KOPT-K1 (cell line): ENCODE data around the gene KANSL1L.
"Not testable (repeated sequence)": the region's sequence is repeated elsewhere in the genome, so short reads cannot be mapped to it uniquely, and the experiment has no call there.

Experiments
- H3K27ac ChIP-seq: fragments of 200-600 bp; sonication (generic); 2 replicates; pipeline ENCODE4 v1.5.1; 2016; ENCODE audit warnings: antibody characterized with exemption, mild to moderate bottlenecking, low read depth, low read length; ENCODE audit not compliant: poor library complexity, severe bottlenecking
- H3K36me3 ChIP-seq: fragments of 200-600 bp; sonication (generic); 2 replicates; pipeline ENCODE4 v1.5.1; 2017; ENCODE audit warnings: antibody characterized with exemption, mild to moderate bottlenecking, low read length, moderate library complexity; ENCODE audit not compliant: insufficient read depth
- H3K9me3 ChIP-seq: fragments of 200-600 bp; sonication (generic); 2 replicates; pipeline ENCODE4 v1.5.1; 2017; ENCODE audit warnings: antibody characterized with exemption, low read length, mild to moderate bottlenecking; ENCODE audit not compliant: insufficient read depth, poor library complexity, severe bottlenecking

Gene KANSL1L

GRCh38 chr2:210188755-210189154, 17.5 kb upstream of the KANSL1L start:
- Histone ChIP-seq H3K9me3 (peaks cover 19% of the 10 kb centered on the region), H3K36me3 (no peaks in the 10 kb centered on the region), H3K27ac (no peak overlapping the region)

DNA sequence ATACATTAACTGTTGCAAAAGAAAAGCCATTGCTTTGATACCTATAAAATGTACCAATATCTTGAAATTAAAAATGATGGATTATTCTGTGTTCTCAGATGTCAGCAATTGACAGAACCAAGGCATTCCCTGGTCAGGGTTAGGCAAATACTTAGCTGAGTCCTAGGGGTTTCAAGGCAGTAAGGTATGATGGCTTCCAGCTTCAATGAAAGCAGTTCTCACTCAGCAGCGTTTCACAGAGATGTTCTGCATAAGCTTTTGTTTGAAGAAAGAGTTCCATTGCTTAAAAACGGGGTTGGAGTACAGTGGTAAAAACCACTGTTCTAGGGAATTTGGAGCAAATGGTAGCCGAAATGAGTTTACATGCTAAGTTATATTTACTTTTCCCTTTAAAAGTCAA, 17.0 kb upstream of the KANSL1L start:
- Histone ChIP-seq H3K9me3 (peaks cover 24% of the 10 kb centered on the region), H3K27ac (no peak overlapping the region), H3K36me3 (no peaks in the 10 kb centered on the region)

DNA sequence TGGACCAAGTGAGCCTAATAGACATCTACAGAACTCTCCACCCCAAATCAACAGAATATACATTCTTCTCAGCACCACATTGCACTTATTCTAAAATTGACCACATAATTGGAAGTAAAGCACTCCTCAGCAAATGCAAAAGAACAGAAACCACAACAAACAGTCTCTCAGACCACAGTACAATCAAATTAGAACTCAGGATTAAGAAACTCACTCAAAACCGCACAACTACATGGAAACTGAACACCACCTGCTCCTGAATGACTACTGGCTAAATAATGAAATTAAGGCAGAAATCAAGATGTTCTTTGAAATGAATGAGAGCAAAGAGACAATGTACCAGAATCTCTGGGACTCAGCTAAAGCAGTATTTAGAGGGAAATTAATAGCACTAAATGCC, 12.7 kb upstream of the KANSL1L start:
- H3K9me3 ChIP-seq = peaks cover 24% of the 10 kb centered on the region
- not testable (repeated sequence) for H3K36me3 ChIP-seq, H3K27ac ChIP-seq

DNA sequence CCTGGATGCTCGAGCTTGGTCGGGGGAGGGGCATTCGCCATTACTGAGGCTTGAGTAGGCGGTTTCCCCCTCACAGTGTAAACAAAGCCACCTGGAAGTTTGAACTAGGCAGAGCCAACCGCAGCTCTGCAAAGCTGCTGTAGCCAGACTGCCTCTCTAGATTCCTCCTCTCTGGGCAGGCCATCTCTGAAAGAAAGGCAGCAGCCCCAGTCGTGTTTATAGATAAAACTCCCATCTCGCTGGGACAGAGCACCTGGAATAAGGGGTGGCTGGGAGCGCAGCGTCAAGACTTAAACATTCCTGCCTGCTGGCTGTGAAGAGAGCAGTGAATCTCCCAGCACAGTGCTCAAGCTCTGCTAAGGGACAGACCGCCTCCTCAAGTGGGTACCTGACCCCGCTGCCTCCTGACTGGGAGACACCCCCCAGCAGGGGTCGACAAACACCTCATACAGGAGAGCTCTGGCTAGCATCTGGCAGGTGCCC, 10.4 kb upstream of the KANSL1L start:
- H3K36me3 ChIP-seq = not testable (repeated sequence)
- Histone ChIP-seq H3K27ac (peak overlapping the region; percentile 43), H3K9me3 (peaks cover 24% of the 10 kb centered on the region)

DNA sequence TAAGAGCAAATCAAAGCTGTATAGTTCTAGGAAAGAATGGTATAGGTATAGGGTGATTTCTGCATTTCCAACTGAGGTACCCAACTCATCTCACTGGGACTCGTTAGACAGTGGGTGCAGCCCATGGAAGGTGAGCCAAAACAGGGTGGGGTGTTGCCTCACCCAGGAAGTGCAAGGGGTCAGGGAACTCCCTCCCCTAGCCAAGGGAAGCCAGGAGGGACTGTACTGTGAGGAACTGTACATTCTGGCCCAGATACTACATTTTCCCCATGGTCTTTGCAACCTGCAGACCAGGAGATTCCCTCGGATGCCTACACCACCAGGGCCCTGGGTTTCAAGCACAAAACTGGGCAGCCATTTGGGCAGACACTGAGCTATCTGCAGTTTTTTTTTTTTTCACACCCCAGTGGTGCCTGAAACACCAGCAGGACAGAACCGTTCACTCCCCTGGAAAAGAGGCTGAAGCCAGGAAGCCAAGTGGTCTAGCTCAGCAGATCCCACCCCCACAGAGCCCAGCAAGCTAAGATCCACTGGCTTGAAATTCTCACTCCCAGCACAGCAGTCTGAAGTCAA, 9.9 kb upstream of the KANSL1L start:
- not testable (repeated sequence) for H3K36me3 ChIP-seq, H3K27ac ChIP-seq
- H3K9me3 ChIP-seq = peaks cover 24% of the 10 kb centered on the region

- no peaks in the 10 kb centered on the region for H3K36me3 ChIP-seq
- H3K27ac ChIP-seq = no peak overlapping the region
- peaks cover 22% of the 10 kb centered on the region for H3K9me3 ChIP-seq
Observed at GRCh38 chr2:210180477-210180876, 9.3 kb upstream of the KANSL1L start.

GRCh38 chr2:210179351-210179990, 8.3 kb upstream of the KANSL1L start:
- Histone ChIP-seq H3K36me3 (no peaks in the 10 kb centered on the region), H3K27ac (no peak overlapping the region), H3K9me3 (peaks cover 12% of the 10 kb centered on the region)

GRCh38 chr2:210177769-210178168, 6.6 kb upstream of the KANSL1L start:
- Histone ChIP-seq H3K27ac (no peak overlapping the region), H3K9me3 (no peaks in the 10 kb centered on the region), H3K36me3 (no peaks in the 10 kb centered on the region)

GRCh38 chr2:210177115-210177514, 5.9 kb upstream of the KANSL1L start:
- H3K27ac ChIP-seq, H3K9me3 ChIP-seq, H3K36me3 ChIP-seq: not testable (repeated sequence)

DNA sequence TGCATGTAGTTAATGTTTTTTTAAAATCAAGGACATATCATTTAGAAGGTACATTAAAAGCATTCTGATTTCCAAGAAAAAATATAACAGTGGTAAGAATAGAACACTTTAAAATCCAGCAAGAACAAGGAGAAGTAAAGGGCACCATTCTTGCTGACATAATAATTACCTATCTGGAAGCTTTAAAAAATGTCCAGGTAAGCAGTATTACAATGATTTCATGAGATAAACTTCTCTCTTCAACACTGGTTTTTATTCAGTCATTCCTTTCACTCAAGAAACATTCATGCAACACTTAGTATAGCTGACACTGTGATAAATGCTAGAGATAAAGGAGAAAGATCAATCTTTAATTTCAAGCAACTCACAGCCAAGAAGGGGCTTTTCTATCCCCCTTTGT, 2.9 kb upstream of the KANSL1L start:
- Histone ChIP-seq H3K27ac (no peak overlapping the region), H3K9me3 (no peaks in the 10 kb centered on the region), H3K36me3 (no peaks in the 10 kb centered on the region)

DNA sequence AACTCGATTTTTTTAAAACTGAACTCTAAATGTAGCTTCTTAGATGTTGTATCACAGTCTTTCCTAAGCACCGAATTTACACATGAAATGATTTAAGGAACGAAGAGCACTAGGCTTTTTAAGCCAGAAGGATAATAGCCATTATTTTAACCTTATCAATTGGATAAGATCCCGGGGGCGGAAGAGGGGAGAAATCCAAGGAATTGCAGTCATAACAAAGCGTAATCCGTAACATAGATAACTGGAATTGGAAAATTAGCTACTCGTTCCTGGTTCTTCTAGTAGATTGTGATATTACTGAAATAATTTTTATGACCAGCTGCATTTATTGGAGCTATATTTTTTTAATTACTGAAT, 988 bp upstream of the KANSL1L start:
- Histone ChIP-seq H3K9me3 (no peaks in the 10 kb centered on the region), H3K27ac (peak overlapping the region; percentile 60), H3K36me3 (no peaks in the 10 kb centered on the region)

DNA sequence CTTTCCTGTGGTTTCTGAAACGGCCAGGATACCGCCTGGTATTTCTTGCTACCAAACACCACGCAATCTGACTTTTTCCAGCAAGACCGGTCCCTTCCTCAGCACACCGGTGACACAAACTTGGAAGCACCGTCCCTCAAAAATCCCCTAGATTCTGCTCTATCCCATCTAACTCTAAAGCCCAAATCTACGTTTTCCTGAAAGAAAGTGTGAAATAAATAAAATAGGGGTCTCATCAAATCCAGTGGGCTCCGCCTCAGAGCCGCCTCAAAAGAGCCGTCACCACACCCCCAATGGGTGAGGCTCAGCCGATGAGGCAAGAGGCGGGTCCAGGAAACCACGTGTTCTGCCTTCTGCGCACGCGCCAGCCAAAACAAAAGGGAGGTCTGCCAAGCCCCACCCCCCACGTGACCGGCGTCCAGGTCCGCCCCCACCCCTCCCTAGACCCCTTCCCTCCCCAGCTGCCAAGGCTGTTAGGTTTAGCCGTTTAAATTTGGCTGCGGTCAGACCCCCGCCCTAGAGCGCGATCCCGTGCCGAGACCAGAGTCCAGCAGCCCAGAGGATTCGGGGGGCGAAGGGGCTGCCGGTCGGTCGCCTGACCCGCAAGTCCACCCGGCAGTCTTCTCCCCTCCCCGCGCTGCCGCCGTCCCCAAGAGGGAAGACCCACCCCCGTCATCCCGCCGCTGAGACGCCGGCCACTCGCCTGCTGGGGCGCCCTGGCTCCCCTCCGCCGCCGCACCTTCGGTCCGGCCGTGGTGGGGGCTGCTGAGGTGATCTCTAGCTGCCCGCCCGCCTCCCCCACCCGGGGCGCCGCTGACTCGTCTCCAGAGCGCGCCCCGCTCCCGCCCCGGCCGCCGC, 534 bp downstream of the KANSL1L start:
- H3K36me3 ChIP-seq = no peaks in the 10 kb centered on the region
- H3K27ac ChIP-seq = peak overlapping the region; percentile 95
- H3K9me3 ChIP-seq = no peaks in the 10 kb centered on the region

GRCh38 chr2:210170196-210170445, 1.1 kb downstream of the KANSL1L start:
- H3K9me3 ChIP-seq = no peaks in the 10 kb centered on the region
- peak overlapping the region; percentile 95 for H3K27ac ChIP-seq

GRCh38 chr2:210169516-210170195, 1.6 kb downstream of the KANSL1L start:
- Histone ChIP-seq H3K9me3 (no peaks in the 10 kb centered on the region), H3K27ac (peak overlapping the region; percentile 95), H3K36me3 (no peaks in the 10 kb centered on the region)

More at GRCh38 chr2:210170196-210170445, 1.1 kb downstream of the KANSL1L start:
- no peaks in the 10 kb centered on the region for H3K36me3 ChIP-seq

DNA sequence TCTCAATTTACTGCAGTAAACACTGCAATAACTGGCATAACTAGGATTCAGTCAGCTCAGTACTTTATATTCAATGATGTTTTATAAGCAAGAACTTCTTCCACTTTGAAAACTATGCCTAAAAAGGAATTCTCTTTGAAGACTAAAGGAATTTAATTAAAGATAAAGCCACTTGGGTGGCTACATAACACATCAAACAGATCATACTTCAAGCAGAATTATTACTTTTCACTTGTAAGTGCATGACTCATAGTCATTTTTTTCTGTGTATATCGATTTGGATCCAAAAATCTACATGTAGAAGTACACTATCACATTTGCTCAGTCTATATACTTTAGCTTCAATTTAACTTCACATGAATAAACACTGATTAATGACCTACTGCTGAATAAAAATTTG, 4.0 kb downstream of the KANSL1L start:
- H3K36me3 ChIP-seq = no peaks in the 10 kb centered on the region
- H3K9me3 ChIP-seq = no peaks in the 10 kb centered on the region
- H3K27ac ChIP-seq = no peak overlapping the region
